Fibroblast of the conjunctiva (primary cell): Measurements from ENCODE around the gene GHRH.

Source experiments
- DNase-seq: peaks from one replicate; pipeline ENCODE4 v3.0.0-alpha.2; 2010; ENCODE audit warnings: low read depth

The GHRH gene

GRCh38 chr20:37237656-37238055 is 24.0 kb downstream of the GHRH start:
- DNase-seq: no peak

GRCh38 chr20:37236462-37236861 is 25.2 kb downstream of the GHRH start:
- no peak for DNase-seq

DNA sequence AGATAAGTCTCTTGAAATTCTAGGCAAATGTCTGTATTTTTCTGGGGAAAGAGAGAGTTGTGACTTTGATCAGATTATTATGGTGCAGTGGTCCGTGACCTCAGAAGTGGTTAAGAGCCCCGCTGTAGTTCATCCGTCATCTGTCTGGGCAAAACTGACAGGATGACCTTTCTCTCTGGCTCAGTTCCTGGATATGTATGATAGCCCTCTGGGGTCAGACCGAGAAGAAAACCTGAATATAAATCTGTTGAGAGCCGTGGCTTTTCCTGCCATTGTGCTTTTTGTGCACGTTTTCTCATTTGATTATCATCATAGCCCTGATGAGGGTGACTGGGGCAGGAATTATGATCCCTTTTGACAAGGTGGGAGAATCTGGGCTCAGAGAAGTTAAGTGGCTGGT is 26.5 kb downstream of the GHRH start:
- DNase-seq: no peak

DNA sequence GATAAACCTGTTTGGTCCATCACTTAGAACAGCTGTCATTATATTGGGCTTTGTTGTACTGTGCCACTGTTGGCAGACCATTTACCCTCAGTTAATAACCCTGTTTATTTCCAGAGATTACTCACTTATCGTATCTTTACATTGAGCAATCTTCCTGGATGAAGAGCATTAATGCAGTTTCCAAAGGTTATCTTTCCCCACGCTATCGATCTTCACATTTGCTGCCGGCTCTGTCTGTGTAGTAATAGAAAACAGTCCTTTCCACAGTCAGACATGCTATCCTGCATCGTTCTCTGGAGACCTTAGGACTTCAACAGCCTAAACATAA is 27.4 kb downstream of the GHRH start:
- no peak for DNase-seq

DNA sequence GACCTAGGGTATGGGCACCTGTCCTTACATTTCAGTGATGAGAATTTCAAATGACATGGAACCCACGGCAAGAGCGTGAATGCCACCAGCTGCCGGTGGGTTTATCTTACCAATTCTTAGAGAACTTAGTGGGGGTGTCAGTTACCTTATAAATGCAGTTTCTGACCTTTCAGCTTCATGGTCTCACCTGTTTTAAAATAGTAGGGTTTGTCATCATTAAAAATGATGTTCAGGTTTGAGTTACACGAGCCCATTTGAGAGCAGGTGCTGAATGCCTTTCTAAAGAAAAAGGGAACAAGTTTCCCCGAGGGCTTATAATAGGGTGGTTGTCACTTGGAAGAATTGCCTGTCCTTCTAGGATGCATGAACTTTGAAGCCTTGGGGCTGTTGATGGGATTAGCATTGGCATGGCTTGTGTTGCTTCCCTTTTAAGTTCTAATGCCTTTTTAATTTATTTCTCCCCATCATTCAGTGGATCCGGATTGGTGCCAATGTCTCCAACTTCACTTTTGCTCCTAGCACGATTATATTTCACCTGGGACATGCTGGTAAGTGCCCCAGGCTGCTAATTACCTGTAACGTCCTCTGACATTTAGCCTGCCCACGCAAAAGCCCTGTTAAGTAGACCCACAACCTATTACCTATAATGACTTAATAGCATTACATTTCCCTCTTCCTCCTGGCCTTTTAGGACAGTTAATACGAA is 27.9 kb downstream of the GHRH start:
- DNase-seq: no peak

GRCh38 chr20:37231947-37232630 is 29.5 kb downstream of the GHRH start:
- no peak for DNase-seq

DNA sequence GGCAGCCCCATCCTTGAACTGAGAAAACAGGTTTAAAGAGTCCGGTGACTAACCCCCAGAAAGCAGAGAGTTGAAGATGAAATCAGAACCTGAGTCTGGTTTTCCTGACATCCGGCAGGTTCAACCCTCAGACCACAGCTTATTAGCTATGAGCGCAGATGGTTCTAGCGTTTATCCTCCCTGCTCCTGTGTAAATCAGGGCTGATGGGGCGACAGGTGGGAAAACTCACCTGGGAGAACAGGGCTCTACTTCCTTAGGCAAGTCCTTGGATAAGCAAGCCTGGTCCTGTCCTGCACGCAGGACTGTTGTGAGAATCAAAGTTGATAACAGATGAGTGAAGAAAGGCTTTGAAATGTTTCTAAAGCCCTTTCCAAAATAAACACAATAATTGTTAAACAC is 31.4 kb downstream of the GHRH start:
- DNase-seq: no peak

- no peak for DNase-seq
These were observed 32.3 kb downstream of the GHRH start for GRCh38 chr20:37229357-37229756.

DNA sequence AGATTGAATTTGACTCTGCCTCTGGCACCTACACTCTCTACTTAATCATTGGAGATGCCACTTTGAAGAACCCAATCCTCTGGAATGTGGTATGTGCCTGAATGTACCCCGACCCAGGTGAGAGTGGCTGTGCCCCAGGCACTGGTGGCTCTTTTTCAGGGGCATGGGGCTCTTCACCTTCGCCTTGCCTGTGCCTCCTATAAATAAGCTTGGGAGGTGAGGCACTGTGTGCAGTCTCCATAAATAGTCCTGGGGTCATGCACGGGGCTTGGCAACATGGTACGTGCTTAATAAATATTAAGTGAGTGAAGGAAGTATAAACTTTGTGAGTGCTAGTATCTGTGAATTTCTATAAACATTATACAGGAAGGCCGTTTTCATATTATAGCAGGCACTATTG is 33.0 kb downstream of the GHRH start:
- no peak for DNase-seq

DNA sequence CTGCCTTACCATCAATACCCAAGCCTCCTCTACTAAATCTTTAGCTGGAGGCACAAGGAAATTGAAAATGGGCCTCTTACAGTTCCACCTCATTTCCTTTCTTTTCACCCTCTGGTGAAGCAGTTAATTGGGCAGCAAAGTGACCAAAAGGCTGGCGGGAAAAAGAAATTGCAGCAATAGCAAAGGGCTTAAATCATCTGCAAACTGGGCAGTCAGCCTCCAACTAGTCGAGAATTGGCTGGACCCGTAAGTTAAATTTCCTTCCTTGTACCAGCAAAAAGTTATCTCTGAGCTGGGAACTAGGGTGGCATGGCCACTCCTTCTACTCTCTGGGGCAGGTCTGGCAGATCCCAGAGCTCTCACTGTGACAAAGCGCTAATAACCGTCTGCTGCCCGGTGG is 33.5 kb downstream of the GHRH start:
- DNase-seq: no peak

DNA sequence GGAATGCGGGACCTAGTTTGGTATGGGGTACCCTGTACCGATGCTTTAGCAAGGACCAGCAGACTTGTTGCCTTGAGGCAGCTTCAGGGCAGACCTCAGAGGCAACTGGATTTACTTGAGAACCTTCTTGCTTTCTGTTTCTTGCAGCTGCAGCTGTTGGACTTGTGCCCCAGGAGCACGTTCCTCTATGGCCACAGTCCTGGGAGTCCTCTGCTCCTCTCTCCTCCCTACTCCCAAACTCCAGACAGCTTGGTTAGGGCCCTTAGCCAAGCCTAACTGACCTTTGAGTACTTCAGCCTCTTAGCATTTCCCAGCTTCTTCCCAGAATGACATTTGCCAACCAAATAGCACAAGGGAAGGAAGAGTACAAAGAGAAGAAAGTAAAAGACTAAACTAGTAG is 34.7 kb downstream of the GHRH start:
- peak; percentile 32 for DNase-seq

GRCh38 chr20:37225146-37225545 is 36.5 kb downstream of the GHRH start:
- DNase-seq: no peak

DNA sequence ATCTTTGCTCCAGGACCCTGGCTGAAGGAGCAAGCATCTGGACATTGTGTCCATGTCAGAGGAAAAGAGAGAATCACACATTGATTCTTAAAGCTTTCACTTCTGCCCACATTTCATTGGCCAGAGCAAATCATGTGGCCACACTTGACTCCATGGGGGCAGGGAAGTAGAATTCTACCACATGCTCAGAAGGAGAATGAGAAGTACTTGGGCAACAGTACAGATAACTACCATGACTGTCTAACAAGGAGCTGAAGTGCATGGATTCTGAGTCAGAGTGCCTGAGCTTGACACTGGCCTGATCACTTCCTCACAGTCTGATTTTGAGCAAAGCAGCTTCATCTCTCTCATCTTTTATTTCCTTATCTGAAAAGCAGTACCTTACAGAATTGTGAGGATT is 38.6 kb downstream of the GHRH start:
- DNase-seq: peak; percentile 65

- DNase-seq: no peak
These were observed 39.5 kb downstream of the GHRH start for GRCh38 chr20:37222086-37222485.

DNA sequence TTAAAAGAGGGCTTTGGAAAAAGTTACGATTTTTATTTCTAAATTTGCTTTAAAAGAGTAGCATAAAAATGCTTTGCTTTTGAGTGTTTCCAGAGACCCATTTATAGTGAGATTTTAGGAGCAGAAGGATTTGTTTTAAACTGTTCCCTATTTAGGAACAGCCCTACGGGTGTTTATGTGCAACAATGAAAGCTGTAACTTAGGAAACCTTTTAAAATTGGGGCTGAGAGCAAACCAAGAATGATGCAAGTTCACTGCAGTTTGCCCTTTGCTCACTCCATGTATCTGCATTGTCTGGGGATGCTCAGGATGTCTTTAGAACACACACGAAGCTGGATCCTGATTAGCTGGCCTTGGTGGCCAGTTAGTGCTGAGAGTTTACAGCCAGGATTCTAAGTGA is 40.9 kb downstream of the GHRH start:
- peak; percentile 79 for DNase-seq

- DNase-seq: no peak
These were observed 41.6 kb downstream of the GHRH start for GRCh38 chr20:37219751-37220668.

GRCh38 chr20:37218976-37219375 is 42.6 kb downstream of the GHRH start:
- no peak for DNase-seq

- no peak for DNase-seq
These were observed 43.2 kb downstream of the GHRH start for GRCh38 chr20:37218441-37218840.

DNA sequence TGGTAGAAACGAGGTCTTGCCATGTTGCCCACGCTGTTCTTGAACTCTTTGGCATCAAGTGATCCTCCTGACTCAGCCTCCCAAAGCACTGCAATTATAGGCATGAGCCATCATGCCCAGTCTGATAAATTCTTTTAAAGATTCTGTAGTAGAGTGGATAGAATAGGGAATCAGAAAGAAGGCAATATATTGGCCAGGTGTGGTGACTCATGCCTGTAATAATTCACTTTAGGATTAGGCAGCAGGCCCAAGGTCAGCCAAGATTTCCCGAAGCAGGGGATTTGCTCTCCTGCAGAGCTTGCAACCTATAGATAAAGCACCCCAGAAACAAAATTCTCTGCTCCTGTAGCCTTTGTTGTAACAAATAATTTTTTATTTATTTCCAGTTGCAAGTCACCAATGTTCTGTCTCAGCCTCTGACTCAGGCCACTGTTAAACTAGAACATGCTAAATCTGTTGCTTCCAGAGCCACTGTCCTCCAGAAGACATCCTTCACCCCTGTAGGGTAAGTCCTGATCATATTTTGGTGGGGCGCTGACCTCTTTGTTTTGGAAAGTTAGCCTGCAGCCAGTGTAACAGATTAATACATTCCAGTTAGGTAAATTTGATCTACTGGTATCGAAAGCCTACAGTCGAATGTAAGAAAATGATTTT is 51.8 kb downstream of the GHRH start:
- DNase-seq: no peak

DNA sequence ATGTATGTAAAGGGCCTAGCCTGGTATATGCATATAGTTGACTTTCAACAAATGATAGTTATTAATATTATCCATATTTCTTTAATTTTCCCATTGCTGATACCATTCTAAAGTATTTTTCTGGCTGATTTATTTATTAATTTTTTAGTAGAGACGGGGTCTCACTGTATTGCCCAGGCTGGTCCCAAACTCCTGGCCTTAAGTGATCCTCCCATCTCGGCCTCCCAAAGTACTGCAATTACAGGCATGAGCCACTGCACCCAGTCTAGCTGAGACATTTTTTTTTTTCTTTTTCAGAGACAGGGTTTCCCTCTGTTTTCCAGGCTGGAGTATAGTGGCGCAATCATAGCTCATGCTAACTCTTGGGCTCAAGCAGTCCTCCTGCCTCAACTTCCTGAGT is 52.4 kb downstream of the GHRH start:
- no peak for DNase-seq

GRCh38 chr20:37207171-37207570 is 54.4 kb downstream of the GHRH start:
- no peak for DNase-seq

GRCh38 chr20:37205794-37206193 is 55.8 kb downstream of the GHRH start:
- DNase-seq: no peak

- DNase-seq: no peak
These were observed 56.5 kb downstream of the GHRH start for GRCh38 chr20:37205130-37205529.
